Kidney tubule cell (primary cell): Measurements from ENCODE around the gene TRMT112.

Source experiments
- DNase-seq: peaks from one replicate; pipeline ENCODE4 v3.0.0-alpha.2; 2018; ENCODE audit warnings: low spot score

The TRMT112 gene

GRCh38 chr11:64351136-64351631, 33.8 kb upstream of the TRMT112 start:
- no peak for DNase-seq

GRCh38 chr11:64349404-64349803, 32.0 kb upstream of the TRMT112 start:
- no peak for DNase-seq

GRCh38 chr11:64349025-64349387, 31.6 kb upstream of the TRMT112 start:
- no peak for DNase-seq

- DNase-seq, result no peak
Measured at GRCh38 chr11:64348383-64349024, 31.1 kb upstream of the TRMT112 start.

- peak; percentile 16 for DNase-seq
Measured at GRCh38 chr11:64347193-64347867, 30.0 kb upstream of the TRMT112 start.

GRCh38 chr11:64344787-64345186, 27.4 kb upstream of the TRMT112 start:
- DNase-seq, result no peak

GRCh38 chr11:64343767-64344559, 26.6 kb upstream of the TRMT112 start:
- no peak for DNase-seq

GRCh38 chr11:64342869-64343745, 25.7 kb upstream of the TRMT112 start:
- DNase-seq, result no peak

- peak; percentile 91 for DNase-seq
Measured at GRCh38 chr11:64341851-64342791, 24.8 kb upstream of the TRMT112 start.

- no peak for DNase-seq
Measured at GRCh38 chr11:64341429-64341828, 24.1 kb upstream of the TRMT112 start.

GRCh38 chr11:64340671-64341335, 23.4 kb upstream of the TRMT112 start:
- DNase-seq, result no peak

- DNase-seq, result no peak
Measured at GRCh38 chr11:64339754-64340408, 22.5 kb upstream of the TRMT112 start, which contains the start of gene CCDC88B. CCDC88B (plus strand) TSS chr11:64340204; CDS start chr11:64340267, 63 bp downstream.

- no peak for DNase-seq
Measured at GRCh38 chr11:64339286-64339685, 21.9 kb upstream of the TRMT112 start.

- DNase-seq, result no peak
Measured at GRCh38 chr11:64338716-64339115, 21.4 kb upstream of the TRMT112 start.

- no peak for DNase-seq
Measured at GRCh38 chr11:64337538-64338249, 20.3 kb upstream of the TRMT112 start.

GRCh38 chr11:64334764-64335735, 17.7 kb upstream of the TRMT112 start:
- peak; percentile 100 for DNase-seq

- DNase-seq, result no peak
Measured at GRCh38 chr11:64333556-64333955, 16.2 kb upstream of the TRMT112 start.
